Measurements from ENCODE around the gene RNF212B. TPM values are rescaled to one million over a fixed set of nuclear protein-coding genes. Genes with fewer than 3 reads are reported as not detected.

Gene RNF212B
- total and polyA plus RNA-seq, 2 donors (not counting 3 experiments of a cell fraction or from before 2014, with no cell fraction given) = not detected

GRCh38 chr14:23252006-23252405 is 14.3 kb downstream of the RNF212B start:
- DNase-seq (ENCODE audit: low read depth, low spot score) (no peak), FAIRE-seq (no peak)
- no peaks in the 10 kb centered on the region for H3K79me2 ChIP-seq (ENCODE audit: control insufficient read depth, insufficient read depth, low read length)
- H3K9me1 ChIP-seq (replicated peaks; ENCODE audit: control insufficient read depth, extremely low read depth, insufficient read depth, low read length) = no peaks in the 10 kb centered on the region
- H3K36me3 ChIP-seq (ENCODE audit: control insufficient read depth in 2 of 2, extremely low read depth in 1 of 2, insufficient read depth in 2 of 2, low read length in 2 of 2) = no peaks in the 10 kb centered on the region
- TF ChIP-seq EZH2 (IDR thresholded peaks at IDR 0.05; ENCODE audit: borderline replicate concordance, low read depth, low read length, severe bottlenecking) (no peak), MAX (IDR thresholded peaks at IDR 0.05; ENCODE audit: insufficient read depth, insufficient read length) (no peak), FOS (IDR thresholded peaks at IDR 0.05; ENCODE audit: borderline replicate concordance, insufficient read depth, low read length) (no peak), POLR2AphosphoS5 (IDR thresholded peaks at IDR 0.05; ENCODE audit: insufficient read depth, low read depth, low read length) (no peak), JUN (IDR thresholded peaks at IDR 0.05; ENCODE audit: borderline replicate concordance, insufficient read depth, insufficient read length, low read depth) (no peak), MYC (IDR thresholded peaks at IDR 0.05; ENCODE audit: low read depth, low read length) (no peak), GATA2 (IDR thresholded peaks at IDR 0.05; ENCODE audit: insufficient read depth, insufficient read length, low read depth, low read length) (no peak), POLR2A (IDR thresholded peaks at IDR 0.05; ENCODE audit: low read depth, low read length) (no peak), CTCF (IDR thresholded peaks at IDR 0.05; ENCODE audit: extremely low read depth in 1 of 2, insufficient read depth in 1 of 2, low read depth in 1 of 2, low read length in 2 of 2) (no peak)
- H2AFZ ChIP-seq (ENCODE audit: low read depth, low read length) = no peak overlapping the region
- intact Hi-C loops (cut with micrococcal nuclease) (no loop called here), dilution Hi-C loops (cut with MboI; ENCODE audit: extremely low pct_ligation_motif_present, low sequenced_read_pairs) (no loop called here)
- no TSS peak for BruUV-seq (replicated peaks)
- H4K20me1 ChIP-seq (replicated peaks; ENCODE audit: control insufficient read depth, extremely low read depth, insufficient read depth, low read length) = no peaks in the 10 kb centered on the region
- no peak overlapping the region for H3K9ac ChIP-seq (replicated peaks; ENCODE audit: extremely low read depth, insufficient read depth, low read length)
- no peaks in the 10 kb centered on the region for H3K4me1 ChIP-seq (ENCODE audit: control insufficient read depth, extremely low read depth, insufficient read depth, low read length)
- H3K27ac ChIP-seq (ENCODE audit: insufficient read depth, low read depth, low read length) = no peak overlapping the region
- H3K9me3 ChIP-seq (replicated peaks; ENCODE audit: control insufficient read depth, insufficient read depth, low read length) = no peaks in the 10 kb centered on the region
- H3K4me3 ChIP-seq (replicated peaks in 1 of 3; ENCODE audit: insufficient read depth in 1 of 3, low read depth in 1 of 3, low read length in 3 of 3) = no peak overlapping the region
- H3K27me3 ChIP-seq (ENCODE audit: control insufficient read depth in 2 of 2, insufficient read depth in 2 of 2, low read length in 2 of 2) = peaks cover 7% of the 10 kb centered on the region in 2 experiments
- ChIA-PET POLR2A (no interaction called here), CTCF (no interaction called here)
- no peak overlapping the region for H3K4me2 ChIP-seq (ENCODE audit: insufficient read depth, low read length)

All from endothelial cell of umbilical vein (primary cell).